Measurements from ENCODE around the gene CCNK.

GRCh38 chr14:99552572-99553216 lies 71.5 kb downstream of the CCNK start:
- TF ChIP-seq CTCF (IDR thresholded peaks at IDR 0.05; ENCODE audit: low read depth, low read length), result no peak
- no peak for TF ChIP-seq EZH2phosphoT487 (IDR thresholded peaks at IDR 0.05; ENCODE audit: low read depth)

All from OCI-LY3 (cell line).